Erythroblast (primary cell): Measurements from ENCODE around the gene H2AZ2.
A peak's percentile ranks its signal among the peaks of the same experiment; 100 is the strongest.
"Not testable (repeated sequence)": the region's sequence is repeated elsewhere in the genome, so short reads cannot be mapped to it uniquely, and the experiment has no call there.

Experiments
- DNase-seq, 2 experiments: peaks; one replicate each; lab custom pipeline; 2025; lab: John Stamatoyannopoulos, UW
- GATA1 ChIP-seq: IDR thresholded peaks from 2 replicates; pipeline ENCODE4 v1.6.1; 2011; ENCODE audit warnings: low read depth, mild to moderate bottlenecking, control low read depth, low read length, moderate library complexity
- POLR2A ChIP-seq: IDR thresholded peaks from 2 replicates; pipeline ENCODE4 v1.6.1; 2011; ENCODE audit warnings: mild to moderate bottlenecking, low read length

H2AZ2 gene

DNA sequence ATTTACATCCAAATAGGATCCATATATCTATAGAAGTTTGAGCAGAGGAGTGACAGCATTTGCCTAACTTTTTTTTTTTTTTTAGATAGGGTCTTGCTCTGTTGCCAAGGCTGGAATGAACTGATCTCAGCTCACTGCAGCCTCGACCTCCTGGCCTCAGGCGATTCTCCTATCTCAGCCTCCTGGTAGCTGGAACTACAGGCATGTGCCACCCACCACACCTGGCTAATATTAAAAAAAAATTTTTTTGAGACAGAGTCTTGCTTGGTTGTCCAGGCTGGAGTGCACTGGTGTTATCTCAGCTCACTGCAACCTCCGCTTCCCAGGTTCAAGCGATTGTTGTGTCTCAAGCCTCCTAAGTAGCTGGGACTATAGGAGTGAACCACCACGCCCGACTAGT is 36.3 kb downstream of the H2AZ2 start:
- DNase-seq = no peak
- TF ChIP-seq GATA1 (no peak), POLR2A (no peak)

- TF ChIP-seq POLR2A = no peak
- no peak for TF ChIP-seq GATA1
- no peak for DNase-seq
Observed at GRCh38 chr7:44811093-44811492, 36.8 kb downstream of the H2AZ2 start.

- DNase-seq = no peak
- no peak for TF ChIP-seq GATA1
- no peak for TF ChIP-seq POLR2A
Observed at GRCh38 chr7:44808914-44809393, 38.9 kb downstream of the H2AZ2 start.

DNA sequence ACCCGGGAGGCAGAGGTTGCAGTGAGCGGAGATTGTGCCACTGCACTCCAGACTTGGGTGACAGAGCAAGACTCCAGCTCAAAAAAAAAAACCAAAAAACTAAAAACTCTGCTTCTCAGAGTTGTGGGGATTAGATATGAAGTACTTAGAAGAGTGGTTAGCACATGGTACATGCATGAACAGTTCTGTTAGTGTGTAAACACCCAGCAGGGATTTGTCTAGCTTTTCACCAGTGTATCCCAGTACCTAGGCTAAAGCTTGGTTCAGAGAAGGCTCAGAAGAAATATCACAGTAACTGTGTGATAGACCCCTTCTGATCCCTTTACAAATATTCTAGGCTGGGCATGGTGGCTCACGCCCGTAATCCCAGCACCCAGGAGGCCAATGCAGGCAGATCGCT is 41.9 kb downstream of the H2AZ2 start:
- TF ChIP-seq GATA1 (no peak), POLR2A (no peak)
- DNase-seq = no peak

- not testable (repeated sequence) for DNase-seq
Observed at GRCh38 chr7:44803828-44804519, 43.9 kb downstream of the H2AZ2 start.

GRCh38 chr7:44802418-44803025 is 45.4 kb downstream of the H2AZ2 start:
- TF ChIP-seq GATA1 (no peak), POLR2A (peak; percentile 31)

GRCh38 chr7:44801890-44802289 is 46.0 kb downstream of the H2AZ2 start:
- peak; percentile 15 for TF ChIP-seq POLR2A
- TF ChIP-seq GATA1 = no peak
- DNase-seq = no peak

More at GRCh38 chr7:44802418-44803025, 45.4 kb downstream of the H2AZ2 start:
- no peak for DNase-seq

DNA sequence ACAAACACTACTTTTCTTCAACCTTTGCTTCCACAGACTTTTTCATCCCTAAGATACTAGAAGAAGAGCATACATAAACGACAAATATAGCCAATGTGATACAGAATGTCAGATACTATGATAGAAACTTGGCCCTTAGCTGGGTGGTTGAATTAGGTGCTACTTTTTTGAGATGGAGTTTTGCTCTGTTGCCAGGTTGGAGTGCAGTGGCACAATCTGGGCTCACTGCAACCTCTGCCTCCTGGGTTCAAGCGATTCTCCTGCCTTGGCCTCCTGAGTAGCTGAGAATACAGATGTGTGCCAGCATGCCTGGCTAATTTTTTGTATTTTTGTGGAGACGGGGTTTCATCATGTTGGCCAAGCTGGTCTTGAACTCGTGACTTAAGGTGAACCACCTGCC is 47.9 kb downstream of the H2AZ2 start:
- no peak for DNase-seq
- TF ChIP-seq POLR2A (no peak), GATA1 (no peak)

DNA sequence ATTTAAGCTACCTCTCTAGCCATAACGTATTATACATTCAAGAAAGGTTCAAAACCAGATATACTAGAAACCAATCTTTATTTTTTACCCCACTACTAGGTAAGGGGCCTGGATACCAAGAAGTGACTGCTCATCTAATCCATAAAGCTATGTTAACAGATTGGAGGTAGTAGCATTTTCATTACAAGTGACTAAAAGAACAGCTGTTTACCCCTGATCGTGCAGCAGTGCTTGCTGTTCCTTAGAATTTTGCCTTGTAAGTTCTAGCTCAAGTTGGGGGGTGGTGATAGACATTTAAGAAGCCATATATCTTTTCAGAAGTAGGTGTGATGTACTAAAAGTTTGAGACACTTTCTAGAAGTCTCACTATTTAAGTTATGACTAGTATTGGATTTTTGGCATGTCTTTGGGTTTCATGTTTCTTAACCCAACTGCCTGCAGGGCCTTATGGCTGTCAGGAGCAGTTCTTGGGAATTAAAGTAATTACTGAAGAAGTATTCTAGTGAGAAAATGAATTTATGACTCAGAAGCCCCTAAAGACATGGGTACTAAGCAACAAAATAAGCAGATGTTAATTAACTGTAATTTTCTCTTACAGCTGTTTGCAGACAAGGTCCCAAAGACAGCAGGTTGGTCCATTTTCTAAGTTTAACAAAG is 49.1 kb downstream of the H2AZ2 start:
- TF ChIP-seq POLR2A = no peak
- TF ChIP-seq GATA1 = no peak
- peak in 1 of 2 experiments; percentile 14 for DNase-seq

DNA sequence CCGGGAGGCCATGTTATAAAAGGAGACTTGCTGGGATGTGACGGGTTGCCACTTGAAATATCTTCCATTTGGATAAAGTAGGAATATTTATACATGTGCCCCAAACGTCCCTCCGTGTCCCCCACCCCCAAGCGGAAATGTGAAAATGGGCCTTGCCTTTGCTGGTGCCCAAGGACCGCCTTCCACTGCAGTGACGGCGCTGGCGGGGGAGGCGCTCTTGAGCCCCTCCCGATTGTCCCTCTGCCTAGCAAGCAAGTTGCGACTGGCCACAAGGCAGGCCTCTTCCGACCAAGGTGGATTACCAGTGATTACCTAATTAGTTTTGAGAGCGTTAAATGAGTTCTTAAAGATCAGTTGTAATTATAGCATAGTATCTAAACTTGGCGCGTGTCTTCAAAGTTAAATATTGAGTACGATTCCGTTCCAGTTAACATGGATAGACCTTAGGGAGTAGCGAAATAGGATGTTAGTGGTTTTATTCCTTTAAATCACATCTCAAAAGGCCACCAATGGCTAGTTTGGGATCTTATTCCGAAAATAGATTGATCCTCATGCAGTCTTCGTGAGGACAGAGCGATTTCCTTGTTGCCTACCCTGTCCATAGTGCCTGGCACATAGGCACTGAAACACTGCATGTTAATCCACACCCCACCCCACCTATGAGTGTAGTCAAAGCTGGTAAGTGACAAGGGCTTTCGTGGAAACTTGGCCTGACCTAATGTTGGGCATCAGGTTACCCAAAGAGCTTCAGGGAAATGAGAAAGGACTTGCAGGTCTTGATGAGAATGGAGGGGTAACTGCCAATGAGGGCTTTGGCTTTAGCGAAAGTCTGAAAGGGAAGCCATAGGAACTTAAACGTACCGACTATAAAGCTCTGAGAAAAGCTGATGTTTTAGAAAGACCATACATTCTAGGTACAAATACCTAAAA is 50.3 kb downstream of the H2AZ2 start:
- no peak for TF ChIP-seq GATA1
- TF ChIP-seq POLR2A = peak; percentile 51
- peak; percentile 93 to 94 for DNase-seq

- TF ChIP-seq GATA1 = no peak
- peak; percentile 91 for TF ChIP-seq POLR2A
Observed at GRCh38 chr7:44796504-44797328, 51.2 kb downstream of the H2AZ2 start, which contains the start of gene PPIA. Gene PPIA (plus strand): TSS chr7:44796681. CDS start chr7:44796725, 44 bp downstream.

DNA sequence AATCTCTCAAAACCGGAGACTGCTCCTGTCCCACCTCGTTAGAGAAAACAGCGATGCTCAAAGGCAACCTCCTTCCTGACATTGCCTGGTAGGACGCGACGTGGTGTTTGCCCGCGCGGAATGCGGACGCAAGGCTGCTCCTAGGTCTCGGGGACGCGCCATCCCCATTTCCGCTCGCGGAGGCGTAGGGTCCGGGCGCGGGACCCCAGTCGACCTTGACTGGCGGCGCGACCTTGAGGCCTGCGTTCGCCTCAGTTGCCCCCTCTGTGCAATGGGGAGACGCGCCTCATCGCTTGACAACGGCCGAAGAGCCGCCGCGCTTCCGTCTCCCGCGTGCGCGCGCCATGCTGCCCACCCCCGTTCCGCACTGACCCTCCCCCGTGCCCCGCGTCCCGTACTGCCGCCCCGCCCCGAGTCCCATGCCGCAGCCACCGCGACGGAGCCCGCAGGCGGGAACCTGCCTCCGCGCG is 51.8 kb downstream of the H2AZ2 start:
- DNase-seq = no peak
- TF ChIP-seq POLR2A (no peak), GATA1 (no peak)

More at GRCh38 chr7:44796504-44797328, 51.2 kb downstream of the H2AZ2 start, which contains the start of gene PPIA:
- peak; percentile 99 for DNase-seq
